Activated naive CD4-positive, alpha-beta T cell treated with anti-CD3 and anti-CD28 coated beads, Interleukin-2, amount 10 ng/mL, durations not matched to agents 7 days and 5 days (primary cell): ENCODE measurements around the gene ABCC12.

Source experiments
- CTCF ChIA-PET: fragments of 350-600 bp; sonication (Branson Sonifier 250); formaldehyde crosslinking; loops from one replicate; lab custom pipeline; 2021; ENCODE audit warnings: antibody characterized with exemption; lab: Charles Lee
- DNase-seq: peaks from one replicate; pipeline ENCODE4 v3.0.0-alpha.2; 2020
- H3K27ac Mint-ChIP-seq: one replicate; pipeline ENCODE4 v1.8.0; 2021; ENCODE audit warnings: mild to moderate bottlenecking, moderate library complexity, mixed read lengths
- H3K27me3 Mint-ChIP-seq: one replicate; pipeline ENCODE4 v1.8.0; 2021; ENCODE audit warnings: mild to moderate bottlenecking, mixed read lengths
- H3K36me3 Mint-ChIP-seq: one replicate; pipeline ENCODE4 v1.8.0; 2021; ENCODE audit warnings: mixed read lengths
- H3K4me1 Mint-ChIP-seq: one replicate; pipeline ENCODE4 v1.8.0; 2021; ENCODE audit warnings: mixed read lengths
- H3K4me3 Mint-ChIP-seq: one replicate; pipeline ENCODE4 v1.8.0; 2021; ENCODE audit warnings: mild to moderate bottlenecking, moderate library complexity, mixed read lengths
- H3K9me3 Mint-ChIP-seq: one replicate; pipeline ENCODE4 v1.8.0; 2021; ENCODE audit warnings: mixed read lengths

The ABCC12 gene

GRCh38 chr16:48114410-48114809 is 41.4 kb downstream of the ABCC12 start:
- H3K27me3 Mint-ChIP-seq = peaks cover 16% of the 10 kb centered on the region
- H3K36me3 Mint-ChIP-seq = no peaks in the 10 kb centered on the region
- CTCF ChIA-PET = interaction anchor here (1.0 kb wide), 1 partner anchor 973 kb away, joined by 4 read pairs; no protein-coding TSS in a partner anchor
- H3K9me3 Mint-ChIP-seq = no peaks in the 10 kb centered on the region
- no peak overlapping the region for H3K27ac Mint-ChIP-seq
- no peak for DNase-seq
- H3K4me1 Mint-ChIP-seq = no peaks in the 10 kb centered on the region
- H3K4me3 Mint-ChIP-seq = no peak overlapping the region

GRCh38 chr16:48113471-48113870 is 42.3 kb downstream of the ABCC12 start:
- no peaks in the 10 kb centered on the region for H3K9me3 Mint-ChIP-seq
- H3K4me1 Mint-ChIP-seq = no peaks in the 10 kb centered on the region
- peaks cover 16% of the 10 kb centered on the region for H3K27me3 Mint-ChIP-seq
- DNase-seq = no peak
- CTCF ChIA-PET = interaction anchor here (1.0 to 1.3 kb wide), 3 partner anchors 15 to 972 kb away, joined by 3 to 4 read pairs (median 4); no protein-coding TSS in a partner anchor
- no peak overlapping the region for H3K27ac Mint-ChIP-seq
- no peaks in the 10 kb centered on the region for H3K36me3 Mint-ChIP-seq
- no peak overlapping the region for H3K4me3 Mint-ChIP-seq

- DNase-seq = no peak
- CTCF ChIA-PET = interaction anchor here (1.2 to 1.5 kb wide), 4 partner anchors 14 to 1071 kb away, joined by 3 to 7 read pairs (median 4); no protein-coding TSS in a partner anchor
- Mint-ChIP-seq H3K36me3 (no peaks in the 10 kb centered on the region), H3K9me3 (no peaks in the 10 kb centered on the region), H3K27me3 (peaks cover 16% of the 10 kb centered on the region), H3K4me1 (no peaks in the 10 kb centered on the region), H3K27ac (no peak overlapping the region), H3K4me3 (no peak overlapping the region)
Observed at GRCh38 chr16:48113001-48113400, 42.8 kb downstream of the ABCC12 start.

- Mint-ChIP-seq H3K9me3 (no peaks in the 10 kb centered on the region), H3K27me3 (peaks cover 16% of the 10 kb centered on the region), H3K27ac (no peak overlapping the region), H3K4me1 (no peaks in the 10 kb centered on the region), H3K36me3 (no peaks in the 10 kb centered on the region), H3K4me3 (no peak overlapping the region)
- DNase-seq = no peak
- CTCF ChIA-PET = interaction anchor here (1.2 to 1.5 kb wide), 4 partner anchors 14 to 1071 kb away, joined by 3 to 7 read pairs (median 4); no protein-coding TSS in a partner anchor
Observed at GRCh38 chr16:48112600-48112999, 43.2 kb downstream of the ABCC12 start.

GRCh38 chr16:48110982-48111381 is 44.8 kb downstream of the ABCC12 start:
- DNase-seq = no peak
- Mint-ChIP-seq H3K36me3 (no peaks in the 10 kb centered on the region), H3K4me3 (no peak overlapping the region), H3K27me3 (peaks cover 16% of the 10 kb centered on the region), H3K4me1 (no peaks in the 10 kb centered on the region), H3K9me3 (no peaks in the 10 kb centered on the region), H3K27ac (no peak overlapping the region)
- CTCF ChIA-PET = no interaction called here

- no peak for DNase-seq
- no peaks in the 10 kb centered on the region for H3K9me3 Mint-ChIP-seq
- CTCF ChIA-PET = no interaction called here
- H3K27me3 Mint-ChIP-seq = peaks cover 20% of the 10 kb centered on the region
- no peaks in the 10 kb centered on the region for H3K36me3 Mint-ChIP-seq
- H3K4me1 Mint-ChIP-seq = no peaks in the 10 kb centered on the region
- no peak overlapping the region for H3K4me3 Mint-ChIP-seq
- no peak overlapping the region for H3K27ac Mint-ChIP-seq
Observed at GRCh38 chr16:48110000-48110399, 45.8 kb downstream of the ABCC12 start.

- Mint-ChIP-seq H3K27ac (no peak overlapping the region), H3K4me1 (no peaks in the 10 kb centered on the region), H3K4me3 (no peak overlapping the region), H3K27me3 (peaks cover 20% of the 10 kb centered on the region), H3K9me3 (no peaks in the 10 kb centered on the region), H3K36me3 (no peaks in the 10 kb centered on the region)
- no peak for DNase-seq
- CTCF ChIA-PET = no interaction called here
Observed at GRCh38 chr16:48109475-48109874, 46.3 kb downstream of the ABCC12 start.

- Mint-ChIP-seq H3K27ac (no peak overlapping the region), H3K4me1 (no peaks in the 10 kb centered on the region), H3K4me3 (no peak overlapping the region), H3K27me3 (peaks cover 8% of the 10 kb centered on the region), H3K9me3 (no peaks in the 10 kb centered on the region), H3K36me3 (no peaks in the 10 kb centered on the region)
- DNase-seq = no peak
- CTCF ChIA-PET = no interaction called here
Observed at GRCh38 chr16:48106446-48106845, 49.3 kb downstream of the ABCC12 start.
